ENCODE data around the gene CD276.

DNA sequence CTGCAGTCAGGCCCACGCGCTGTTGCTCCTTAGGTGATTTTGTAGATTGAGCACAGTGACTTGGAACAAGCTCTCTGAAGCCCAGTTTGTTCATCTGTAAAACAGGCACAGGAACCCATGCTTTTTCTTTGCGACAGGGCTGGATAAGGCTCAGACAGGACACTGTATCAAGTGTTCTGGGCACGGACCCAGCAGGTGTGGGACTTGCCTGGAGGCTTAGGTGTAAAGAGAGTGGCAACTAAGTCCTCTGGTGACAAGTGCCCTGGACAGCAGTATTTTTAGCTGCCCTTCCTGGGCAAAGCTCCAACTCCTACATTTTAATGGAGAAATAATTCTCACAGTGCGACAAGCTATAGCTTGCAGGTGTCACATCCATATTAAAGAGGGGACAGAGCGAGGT is 32.2 kb downstream of the CD276 start:
- TF ChIP-seq CTCF (IDR thresholded peaks at IDR 0.05) (no peak), POLR2AphosphoS5 (IDR thresholded peaks at IDR 0.05) (no peak), POLR2A (IDR thresholded peaks at IDR 0.05) (no peak)
